ENCODE measurements around the gene SBF2. TPM values are rescaled to one million over a fixed set of nuclear protein-coding genes. Genes with fewer than 3 reads are reported as not detected.

SBF2 gene
- total RNA-seq, 2 experiments from 2014 or later, result 14.2 to 15.2 TPM

GRCh38 chr11:9893474-9893873 lies 400.5 kb downstream of the SBF2 start:
- intact Hi-C loops (cut with DNase I, micrococcal nuclease), result no loop called here
- CTCF ChIA-PET, result no interaction called here
- POLR2A ChIA-PET, result no interaction called here
- Mint-ChIP-seq H3K4me1 (ENCODE audit: low read depth) (no peaks in the 10 kb centered on the region), H3K4me3 (no peak overlapping the region), H3K36me3 (ENCODE audit: low read depth) (peaks cover 32% of the 10 kb centered on the region), H3K27me3 (no peaks in the 10 kb centered on the region), H3K27ac (no peak overlapping the region), H3K9me3 (peaks cover 9% of the 10 kb centered on the region)
- H3K27ac ChIP-seq (ENCODE audit: low read depth in 1 of 2, low read length in 2 of 2), result no peak overlapping the region
- no peak for TF ChIP-seq CTCF (IDR thresholded peaks at IDR 0.05)
- H3K36me3 ChIP-seq (ENCODE audit: insufficient read depth, low read length), result peaks cover 12% of the 10 kb centered on the region
- H3K9me3 ChIP-seq (ENCODE audit: control insufficient read depth in 1 of 2, insufficient read depth in 1 of 2, low read length in 2 of 2), result no peaks in the 10 kb centered on the region
- ATAC-seq (ENCODE audit: poor library complexity) (no peak), DNase-seq (no peak)
- no peaks in the 10 kb centered on the region for H3K27me3 ChIP-seq (ENCODE audit: control insufficient read depth in 1 of 2, insufficient read depth in 2 of 2, low read length in 2 of 2)
- H3K4me1 ChIP-seq (ENCODE audit: insufficient read depth, low read length), result no peaks in the 10 kb centered on the region
- H3K4me3 ChIP-seq (ENCODE audit: low read length), result no peak overlapping the region

DNA sequence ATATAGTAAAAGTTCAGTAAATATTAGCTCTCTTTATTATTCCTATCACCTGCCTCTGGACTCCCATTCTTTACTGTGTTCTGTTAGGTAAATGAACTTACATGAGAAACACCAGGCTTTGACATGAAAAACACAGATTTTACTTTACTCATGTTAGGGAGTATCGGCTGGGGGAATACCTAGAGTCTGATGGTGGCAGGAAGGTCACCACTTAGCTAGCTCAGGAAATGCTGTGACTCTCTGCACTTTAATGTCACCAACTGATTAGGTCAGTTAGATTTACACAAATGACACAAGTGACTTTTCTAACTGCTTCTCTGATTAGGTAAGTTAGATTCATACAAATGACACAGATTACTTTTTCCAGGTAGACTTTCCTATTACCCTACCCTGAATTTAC lies 405.1 kb downstream of the SBF2 start:
- Histone ChIP-seq H3K9me3 (ENCODE audit: control insufficient read depth in 1 of 2, insufficient read depth in 1 of 2, low read length in 2 of 2) (no peaks in the 10 kb centered on the region), H3K4me1 (ENCODE audit: insufficient read depth, low read length) (no peaks in the 10 kb centered on the region), H3K4me3 (ENCODE audit: low read length) (no peak overlapping the region), H3K27me3 (ENCODE audit: control insufficient read depth in 1 of 2, insufficient read depth in 2 of 2, low read length in 2 of 2) (no peaks in the 10 kb centered on the region), H3K27ac (ENCODE audit: low read depth in 1 of 2, low read length in 2 of 2) (no peak overlapping the region), H3K36me3 (ENCODE audit: insufficient read depth, low read length) (no peaks in the 10 kb centered on the region)
- ChIA-PET POLR2A (no interaction called here), CTCF (no interaction called here)
- Mint-ChIP-seq H3K4me3 (no peak overlapping the region), H3K27ac (no peak overlapping the region), H3K9me3 (no peaks in the 10 kb centered on the region), H3K36me3 (ENCODE audit: low read depth) (peaks cover 11% of the 10 kb centered on the region), H3K27me3 (no peaks in the 10 kb centered on the region), H3K4me1 (ENCODE audit: low read depth) (no peaks in the 10 kb centered on the region)
- ATAC-seq (ENCODE audit: poor library complexity) (no peak), DNase-seq (no peak)
- TF ChIP-seq CTCF (IDR thresholded peaks at IDR 0.05), result no peak
- intact Hi-C loops (cut with DNase I, micrococcal nuclease), result no loop called here

DNA sequence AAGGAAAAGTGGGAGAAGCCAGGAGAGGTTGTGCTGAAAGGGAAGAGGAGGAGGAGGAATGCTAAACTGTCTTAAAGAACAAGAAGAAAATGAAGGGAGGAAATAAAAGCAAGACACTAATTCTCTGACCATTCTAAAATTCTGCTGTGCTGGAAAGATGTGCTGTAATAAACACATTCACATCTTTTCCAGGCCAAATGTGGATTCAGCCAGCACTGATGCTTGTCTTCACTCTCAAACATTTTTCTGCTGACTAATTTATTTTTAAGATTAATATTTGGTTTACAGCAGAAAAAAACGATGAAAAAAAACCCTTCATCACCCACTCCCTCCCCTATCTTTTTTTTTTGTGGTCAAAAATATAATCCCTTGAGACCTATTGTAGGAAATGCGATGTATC lies 406.5 kb downstream of the SBF2 start:
- no peaks in the 10 kb centered on the region for H3K27me3 Mint-ChIP-seq
- no peaks in the 10 kb centered on the region for H3K4me1 ChIP-seq (ENCODE audit: insufficient read depth, low read length)
- DNase-seq (no peak), ATAC-seq (ENCODE audit: poor library complexity) (no peak)
- no peak overlapping the region for H3K4me3 Mint-ChIP-seq
- H3K36me3 ChIP-seq (ENCODE audit: insufficient read depth, low read length), result no peaks in the 10 kb centered on the region
- H3K27ac ChIP-seq (ENCODE audit: low read depth in 1 of 2, low read length in 2 of 2), result no peak overlapping the region
- intact Hi-C loops (cut with DNase I, micrococcal nuclease), result no loop called here
- H3K9me3 ChIP-seq (ENCODE audit: control insufficient read depth in 1 of 2, insufficient read depth in 1 of 2, low read length in 2 of 2), result no peaks in the 10 kb centered on the region
- no peaks in the 10 kb centered on the region for H3K9me3 Mint-ChIP-seq
- H3K4me3 ChIP-seq (ENCODE audit: low read length), result no peak overlapping the region
- POLR2A ChIA-PET, result no interaction called here
- H3K27me3 ChIP-seq (ENCODE audit: control insufficient read depth in 1 of 2, insufficient read depth in 2 of 2, low read length in 2 of 2), result no peaks in the 10 kb centered on the region
- no peak for TF ChIP-seq CTCF (IDR thresholded peaks at IDR 0.05)
- H3K27ac Mint-ChIP-seq, result no peak overlapping the region
- CTCF ChIA-PET, result no interaction called here
- peaks cover 4% of the 10 kb centered on the region for H3K36me3 Mint-ChIP-seq (ENCODE audit: low read depth)
- no peaks in the 10 kb centered on the region for H3K4me1 Mint-ChIP-seq (ENCODE audit: low read depth)
